Right lobe of liver (tissue), 4 donors: ENCODE measurements around the gene BCL2L12.

ENCODE experiments used
- POLR2A ChIP-seq: fragments of 450-650 bp; IDR thresholded peaks from one replicate; pipeline ENCODE4 v1.6.1; 2017; ENCODE audit warnings: antibody characterized with exemption, mild to moderate bottlenecking
- TF ChIP-seq, protein P1 (sequence below), 4 donors: fragments of 200-600 bp in 3 of 4; fragments of 450-650 bp in 1 of 4; IDR thresholded peaks; one replicate each; pipeline versions ENCODE4 v1.5.1 to v1.8.0; 2016 to 2022; ENCODE audit warnings: antibody characterized with exemption in 4 of 4, mild to moderate bottlenecking in 2 of 4
- donor health status: DM: no; HTN: no; CAD: no.
- donor health status: DM: no; HTN: no; CAD: no.
- donor health status: DM: no; HTN: yes; CAD: no.

DNA sequence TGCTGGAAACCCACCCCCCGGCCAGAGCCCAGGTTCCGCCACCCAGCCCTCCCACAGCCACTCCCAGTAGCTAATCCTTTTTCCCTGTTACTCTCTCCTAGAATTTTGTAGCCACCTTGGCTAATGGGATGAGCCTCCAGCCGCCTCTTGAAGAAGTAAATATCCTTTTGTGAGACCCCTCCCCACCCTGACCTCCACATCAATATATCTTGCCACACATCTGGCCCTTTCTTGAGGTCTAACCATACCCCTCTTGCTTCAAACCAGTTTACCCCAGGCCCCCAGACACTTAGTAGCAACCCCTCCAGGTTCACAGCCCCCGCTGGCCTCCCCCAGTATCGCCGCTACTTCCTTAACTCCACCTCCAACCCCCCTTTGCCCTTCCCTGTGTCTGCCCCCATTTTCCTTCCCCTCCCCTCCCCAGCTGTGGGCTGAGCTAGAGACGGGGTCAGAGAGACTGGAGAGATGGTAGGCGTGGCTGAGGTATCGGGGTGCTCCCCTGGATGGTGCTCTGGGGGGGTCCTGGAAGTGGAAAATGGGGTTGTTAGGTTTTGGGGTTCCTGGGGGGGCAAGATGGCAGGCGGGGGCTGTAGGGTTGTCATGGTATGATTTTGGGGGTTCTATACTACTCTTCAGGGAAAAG lies 14.2 kb downstream of the BCL2L12 start:
- TF ChIP-seq, protein P1, sequence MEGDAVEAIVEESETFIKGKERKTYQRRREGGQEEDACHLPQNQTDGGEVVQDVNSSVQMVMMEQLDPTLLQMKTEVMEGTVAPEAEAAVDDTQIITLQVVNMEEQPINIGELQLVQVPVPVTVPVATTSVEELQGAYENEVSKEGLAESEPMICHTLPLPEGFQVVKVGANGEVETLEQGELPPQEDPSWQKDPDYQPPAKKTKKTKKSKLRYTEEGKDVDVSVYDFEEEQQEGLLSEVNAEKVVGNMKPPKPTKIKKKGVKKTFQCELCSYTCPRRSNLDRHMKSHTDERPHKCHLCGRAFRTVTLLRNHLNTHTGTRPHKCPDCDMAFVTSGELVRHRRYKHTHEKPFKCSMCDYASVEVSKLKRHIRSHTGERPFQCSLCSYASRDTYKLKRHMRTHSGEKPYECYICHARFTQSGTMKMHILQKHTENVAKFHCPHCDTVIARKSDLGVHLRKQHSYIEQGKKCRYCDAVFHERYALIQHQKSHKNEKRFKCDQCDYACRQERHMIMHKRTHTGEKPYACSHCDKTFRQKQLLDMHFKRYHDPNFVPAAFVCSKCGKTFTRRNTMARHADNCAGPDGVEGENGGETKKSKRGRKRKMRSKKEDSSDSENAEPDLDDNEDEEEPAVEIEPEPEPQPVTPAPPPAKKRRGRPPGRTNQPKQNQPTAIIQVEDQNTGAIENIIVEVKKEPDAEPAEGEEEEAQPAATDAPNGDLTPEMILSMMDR (IDR thresholded peaks at IDR 0.05): no peak
- TF ChIP-seq POLR2A: no peak
